ENCODE data around the gene TIMM17A. TPM values are rescaled to one million over a fixed set of nuclear protein-coding genes. Genes with fewer than 3 reads are reported as not detected.
A peak's percentile ranks its signal among the peaks of the same experiment; 100 is the strongest.

Gene TIMM17A
- total RNA-seq (2014; rRNA removed; shearing (Covaris generic); ENCODE audit: low replicate concordance): 35.6 and 39.8 TPM in 2 replicates

GRCh38 chr1:201955009-201955728 lies at the start of gene TIMM17A:
Gene TIMM17A (plus strand): TSS chr1:201955503. CDS start chr1:201955527, 24 bp downstream.
- H3K4me3 ChIP-seq (ENCODE audit: low read length): peak within 1 kb of the TSS; percentile 76
- H3K27ac ChIP-seq (ENCODE audit: low read length): peak within 1 kb of the TSS; percentile 14; the same call in 1 of the 2 replicates
- H3K36me3 ChIP-seq (ENCODE audit: insufficient read depth, low read length): peaks cover 17% of the 10 kb centered on the region
- no peaks in the 10 kb centered on the region for H3K9me3 ChIP-seq (ENCODE audit: low read length)
- H2AFZ ChIP-seq (ENCODE audit: low read length): peak within 1 kb of the TSS; percentile 49; the same call in 1 of the 2 replicates
- peaks cover 19% of the 10 kb centered on the region for H3K4me1 ChIP-seq (ENCODE audit: low read length)
- DNase-seq: peak; percentile 98
- H3K79me2 ChIP-seq (ENCODE audit: low read length): peaks cover 38% of the 10 kb centered on the region
- H3K9me2 ChIP-seq (replicated peaks; ENCODE audit: insufficient read depth, low read length): no peaks in the 10 kb centered on the region
- no peaks in the 10 kb centered on the region for H3K27me3 ChIP-seq (ENCODE audit: low read length)
- H4K20me1 ChIP-seq (ENCODE audit: insufficient read depth, low read depth, low read length): peaks cover 7% of the 10 kb centered on the region; the same call in 1 of the 2 replicates
- peak within 1 kb of the TSS; percentile 85 for H3K9ac ChIP-seq (ENCODE audit: low read length)
- peak within 1 kb of the TSS; percentile 97 for H3K4me2 ChIP-seq (ENCODE audit: low read depth, low read length, poor library complexity, severe bottlenecking)

GRCh38 chr1:201906336-201906735 lies 49.0 kb upstream of the TIMM17A start:
- Histone ChIP-seq H3K4me3 (ENCODE audit: low read length) (no peak overlapping the region), H3K36me3 (ENCODE audit: insufficient read depth, low read length) (no peaks in the 10 kb centered on the region), H3K4me1 (ENCODE audit: low read length) (no peaks in the 10 kb centered on the region), H3K4me2 (ENCODE audit: low read depth, low read length, poor library complexity, severe bottlenecking) (no peak overlapping the region), H3K27me3 (ENCODE audit: low read length) (no peaks in the 10 kb centered on the region), H3K9me2 (replicated peaks; ENCODE audit: insufficient read depth, low read length) (no peaks in the 10 kb centered on the region), H2AFZ (ENCODE audit: low read length) (no peak overlapping the region), H3K9me3 (ENCODE audit: low read length) (no peaks in the 10 kb centered on the region), H3K27ac (ENCODE audit: low read length) (no peak overlapping the region), H4K20me1 (ENCODE audit: insufficient read depth, low read depth, low read length) (no peaks in the 10 kb centered on the region), H3K79me2 (ENCODE audit: low read length) (no peaks in the 10 kb centered on the region), H3K9ac (ENCODE audit: low read length) (no peak overlapping the region)
- DNase-seq: no peak

- Histone ChIP-seq H3K79me2 (ENCODE audit: low read length) (no peaks in the 10 kb centered on the region), H3K9ac (ENCODE audit: low read length) (no peak overlapping the region), H3K27me3 (ENCODE audit: low read length) (no peaks in the 10 kb centered on the region), H4K20me1 (ENCODE audit: insufficient read depth, low read depth, low read length) (no peaks in the 10 kb centered on the region), H3K27ac (ENCODE audit: low read length) (no peak overlapping the region), H3K4me1 (ENCODE audit: low read length) (no peaks in the 10 kb centered on the region), H3K36me3 (ENCODE audit: insufficient read depth, low read length) (no peaks in the 10 kb centered on the region), H3K4me3 (ENCODE audit: low read length) (no peak overlapping the region), H3K4me2 (ENCODE audit: low read depth, low read length, poor library complexity, severe bottlenecking) (no peak overlapping the region), H2AFZ (ENCODE audit: low read length) (no peak overlapping the region), H3K9me3 (ENCODE audit: low read length) (no peaks in the 10 kb centered on the region), H3K9me2 (replicated peaks; ENCODE audit: insufficient read depth, low read length) (no peaks in the 10 kb centered on the region)
- DNase-seq: no peak
Measured at GRCh38 chr1:201907621-201908020, 47.7 kb upstream of the TIMM17A start.

- no peak for DNase-seq
- no peaks in the 10 kb centered on the region for H4K20me1 ChIP-seq (ENCODE audit: insufficient read depth, low read depth, low read length)
- no peaks in the 10 kb centered on the region for H3K9me3 ChIP-seq (ENCODE audit: low read length)
- H3K4me2 ChIP-seq (ENCODE audit: low read depth, low read length, poor library complexity, severe bottlenecking): no peak overlapping the region
- no peaks in the 10 kb centered on the region for H3K79me2 ChIP-seq (ENCODE audit: low read length)
- no peak overlapping the region for H2AFZ ChIP-seq (ENCODE audit: low read length)
- H3K9me2 ChIP-seq (replicated peaks; ENCODE audit: insufficient read depth, low read length): no peaks in the 10 kb centered on the region
- H3K4me1 ChIP-seq (ENCODE audit: low read length): no peaks in the 10 kb centered on the region
- H3K27me3 ChIP-seq (ENCODE audit: low read length): no peaks in the 10 kb centered on the region
- no peak overlapping the region for H3K4me3 ChIP-seq (ENCODE audit: low read length)
- no peaks in the 10 kb centered on the region for H3K36me3 ChIP-seq (ENCODE audit: insufficient read depth, low read length)
- H3K9ac ChIP-seq (ENCODE audit: low read length): no peak overlapping the region
- H3K27ac ChIP-seq (ENCODE audit: low read length): no peak overlapping the region
Measured at GRCh38 chr1:201911826-201912571, 43.3 kb upstream of the TIMM17A start.

- no peaks in the 10 kb centered on the region for H3K9me3 ChIP-seq (ENCODE audit: low read length)
- DNase-seq: no peak
- H3K27me3 ChIP-seq (ENCODE audit: low read length): no peaks in the 10 kb centered on the region
- H3K9ac ChIP-seq (ENCODE audit: low read length): no peak overlapping the region
- H3K36me3 ChIP-seq (ENCODE audit: insufficient read depth, low read length): no peaks in the 10 kb centered on the region
- H4K20me1 ChIP-seq (ENCODE audit: insufficient read depth, low read depth, low read length): no peaks in the 10 kb centered on the region
- H3K79me2 ChIP-seq (ENCODE audit: low read length): no peaks in the 10 kb centered on the region
- H3K9me2 ChIP-seq (replicated peaks; ENCODE audit: insufficient read depth, low read length): no peaks in the 10 kb centered on the region
- H3K4me3 ChIP-seq (ENCODE audit: low read length): no peak overlapping the region
- no peak overlapping the region for H3K4me2 ChIP-seq (ENCODE audit: low read depth, low read length, poor library complexity, severe bottlenecking)
- no peaks in the 10 kb centered on the region for H3K4me1 ChIP-seq (ENCODE audit: low read length)
- H2AFZ ChIP-seq (ENCODE audit: low read length): no peak overlapping the region
- no peak overlapping the region for H3K27ac ChIP-seq (ENCODE audit: low read length)
Measured at GRCh38 chr1:201912832-201913231, 42.5 kb upstream of the TIMM17A start.

- Histone ChIP-seq H3K27ac (ENCODE audit: low read length) (no peak overlapping the region), H3K27me3 (ENCODE audit: low read length) (no peaks in the 10 kb centered on the region), H4K20me1 (ENCODE audit: insufficient read depth, low read depth, low read length) (no peaks in the 10 kb centered on the region), H3K9me2 (replicated peaks; ENCODE audit: insufficient read depth, low read length) (no peaks in the 10 kb centered on the region), H2AFZ (ENCODE audit: low read length) (no peak overlapping the region), H3K9ac (ENCODE audit: low read length) (no peak overlapping the region), H3K79me2 (ENCODE audit: low read length) (no peaks in the 10 kb centered on the region), H3K9me3 (ENCODE audit: low read length) (no peaks in the 10 kb centered on the region), H3K4me2 (ENCODE audit: low read depth, low read length, poor library complexity, severe bottlenecking) (no peak overlapping the region), H3K4me3 (ENCODE audit: low read length) (no peak overlapping the region), H3K36me3 (ENCODE audit: insufficient read depth, low read length) (no peaks in the 10 kb centered on the region), H3K4me1 (ENCODE audit: low read length) (no peaks in the 10 kb centered on the region)
- no peak for DNase-seq
Measured at GRCh38 chr1:201914456-201915235, 40.7 kb upstream of the TIMM17A start.

- no peaks in the 10 kb centered on the region for H3K27me3 ChIP-seq (ENCODE audit: low read length)
- no peaks in the 10 kb centered on the region for H3K36me3 ChIP-seq (ENCODE audit: insufficient read depth, low read length)
- H3K27ac ChIP-seq (ENCODE audit: low read length): no peak overlapping the region
- H3K9ac ChIP-seq (ENCODE audit: low read length): no peak overlapping the region
- H3K4me2 ChIP-seq (ENCODE audit: low read depth, low read length, poor library complexity, severe bottlenecking): no peak overlapping the region
- H3K9me3 ChIP-seq (ENCODE audit: low read length): no peaks in the 10 kb centered on the region
- H3K4me3 ChIP-seq (ENCODE audit: low read length): no peak overlapping the region
- H3K4me1 ChIP-seq (ENCODE audit: low read length): no peaks in the 10 kb centered on the region
- H3K79me2 ChIP-seq (ENCODE audit: low read length): no peaks in the 10 kb centered on the region
- no peaks in the 10 kb centered on the region for H4K20me1 ChIP-seq (ENCODE audit: insufficient read depth, low read depth, low read length)
- H3K9me2 ChIP-seq (replicated peaks; ENCODE audit: insufficient read depth, low read length): no peaks in the 10 kb centered on the region
- no peak overlapping the region for H2AFZ ChIP-seq (ENCODE audit: low read length)
- DNase-seq: no peak
Measured at GRCh38 chr1:201916649-201917249, 38.6 kb upstream of the TIMM17A start.

Measured in Karpas-422 (cell line).